DMS79 (cell line): ENCODE measurements around the gene CHCHD5.

Experiments
- DNase-seq: peaks from one replicate; lab custom pipeline; 2025; lab: John Stamatoyannopoulos, UW

The CHCHD5 gene

DNA sequence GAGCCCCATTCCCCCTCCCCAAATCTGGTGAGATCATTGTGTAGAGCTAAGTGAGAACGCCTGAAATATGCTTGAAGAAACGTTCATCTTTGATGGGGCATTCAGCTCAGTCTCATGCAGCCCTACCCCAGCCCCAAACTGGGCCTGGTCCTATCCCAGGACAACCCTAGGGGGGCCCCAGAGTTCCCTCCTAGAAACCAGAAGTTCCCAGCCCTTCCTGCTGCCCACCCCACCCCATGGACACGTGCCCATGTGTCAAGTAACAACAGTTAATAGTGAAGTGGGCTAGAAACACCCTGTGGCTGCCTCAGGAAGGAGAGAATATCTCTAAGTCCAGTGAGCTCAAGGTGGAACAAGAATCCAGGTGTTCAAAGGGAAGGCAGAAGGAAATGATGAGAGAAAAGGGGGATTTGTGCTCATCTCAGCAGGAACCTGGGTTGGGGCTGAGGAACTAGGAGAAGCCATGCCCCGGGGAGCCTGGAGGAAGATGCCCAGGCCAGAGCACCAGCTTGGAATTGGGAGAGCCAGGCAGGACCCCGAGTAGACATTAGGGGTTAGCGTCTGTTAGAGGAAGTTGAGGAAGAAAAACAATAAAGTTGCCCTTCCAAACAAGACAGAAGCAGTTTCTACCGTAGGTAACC, 41.2 kb downstream of the CHCHD5 start:
- DNase-seq, result no peak

DNA sequence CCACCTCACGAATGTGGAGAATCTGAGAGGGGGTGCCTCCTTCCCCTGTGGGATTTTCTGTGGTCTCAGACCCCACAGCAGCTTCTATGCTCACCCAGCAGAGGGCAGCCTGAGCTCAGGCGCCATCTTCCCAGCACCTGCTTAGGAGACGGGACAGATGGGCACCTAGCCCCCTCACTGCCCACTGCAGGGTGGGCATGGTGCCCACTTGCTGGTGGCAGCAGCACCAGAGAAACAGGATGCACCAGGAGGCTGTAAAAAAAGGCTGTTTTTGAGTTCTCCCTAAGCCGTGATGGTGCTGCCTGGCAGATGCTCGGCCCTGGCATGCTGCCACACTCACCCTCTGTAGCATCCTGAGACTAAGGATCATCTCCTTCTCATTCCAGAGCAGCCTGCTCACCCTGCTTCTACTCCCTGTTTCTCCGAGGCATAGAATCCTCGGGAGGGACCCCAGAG, 42.2 kb downstream of the CHCHD5 start:
- peak; percentile 46 for DNase-seq

DNA sequence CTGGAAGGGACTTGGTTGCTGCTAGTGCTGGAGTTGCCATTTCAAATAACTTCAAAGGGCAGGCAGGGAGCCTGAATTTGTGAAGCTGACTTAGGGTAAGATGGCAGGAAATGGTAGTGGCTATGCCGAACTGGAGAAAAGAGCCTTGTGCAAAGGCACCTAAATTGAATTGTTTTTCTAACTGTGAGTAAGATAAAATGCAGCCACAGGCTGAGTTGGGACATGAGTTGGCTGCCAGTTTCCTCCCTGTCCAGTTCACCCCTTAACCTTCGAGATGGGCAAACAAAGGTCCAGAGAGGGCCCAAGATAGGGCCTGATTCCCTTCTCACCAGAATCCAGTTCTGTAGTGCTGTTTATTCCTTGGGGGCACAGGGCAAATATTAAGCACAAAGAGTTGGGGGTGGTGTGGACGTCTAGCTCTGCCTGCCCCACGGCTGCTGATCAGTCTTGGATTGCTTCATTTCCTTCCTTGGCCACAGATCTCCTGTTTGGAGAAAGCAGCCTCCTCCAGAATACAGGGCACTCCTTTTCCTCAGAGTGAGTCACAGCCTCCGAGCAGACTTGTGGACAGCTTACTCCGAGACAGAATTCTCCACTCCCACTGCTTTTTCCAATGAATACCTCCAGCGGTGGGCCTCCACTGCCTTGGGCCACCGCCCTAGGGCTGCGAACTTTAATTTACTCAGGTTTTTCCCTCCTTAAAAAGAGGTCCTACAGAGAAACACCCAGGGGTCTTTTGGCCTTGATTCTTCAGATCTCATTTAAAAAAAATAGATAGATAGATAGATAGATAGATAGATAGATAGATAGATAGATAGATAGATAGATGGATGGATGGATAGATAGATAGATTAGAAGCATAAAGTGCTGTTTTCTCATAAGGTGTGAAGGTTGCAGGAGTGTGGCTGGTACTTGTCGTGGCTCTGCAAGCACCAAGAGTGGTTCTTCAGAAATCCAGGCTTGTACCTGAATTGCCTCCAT, 42.9 kb downstream of the CHCHD5 start:
- no peak for DNase-seq

DNA sequence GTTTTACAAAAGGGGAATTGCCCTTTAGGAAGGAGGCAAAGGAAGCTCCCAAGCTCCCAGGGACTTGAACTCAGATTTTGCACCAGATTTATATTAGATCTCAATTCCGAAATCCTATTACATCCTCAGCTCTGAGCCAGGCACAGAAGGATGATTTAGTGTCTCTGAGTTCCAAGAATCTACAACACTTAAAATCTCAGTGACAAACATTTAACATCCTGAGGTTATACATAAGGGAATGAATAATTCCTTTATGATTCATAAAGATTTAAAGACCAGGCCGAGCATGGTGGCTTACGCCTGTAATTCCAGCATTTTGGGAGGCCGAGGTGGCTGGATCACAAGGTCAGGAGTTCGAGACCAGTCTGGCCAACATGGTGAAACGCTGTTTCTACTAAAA, 44.8 kb downstream of the CHCHD5 start:
- no peak for DNase-seq

GRCh38 chr2:112629823-112630222, 45.4 kb downstream of the CHCHD5 start:
- DNase-seq, result no peak

GRCh38 chr2:112630268-112630667, 45.9 kb downstream of the CHCHD5 start:
- DNase-seq, result no peak

DNA sequence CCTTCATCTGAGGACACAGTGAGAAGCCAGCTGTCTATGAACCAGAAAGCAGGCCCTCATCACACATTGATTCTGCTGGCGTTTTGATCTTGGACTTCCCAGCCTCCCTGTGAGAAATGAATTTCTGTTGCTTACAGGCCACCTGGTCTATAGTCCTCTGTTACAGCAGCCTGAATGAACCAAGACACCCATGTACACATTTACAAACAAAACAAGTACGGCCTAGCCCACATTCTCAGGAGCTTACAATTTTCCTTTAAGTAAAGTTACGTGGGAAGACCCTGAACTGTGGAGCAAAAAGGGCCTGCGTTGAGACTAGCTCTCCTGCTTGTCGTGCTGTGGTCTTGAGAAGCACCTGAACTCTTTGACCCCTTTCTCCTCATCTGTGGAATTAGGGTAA, 49.3 kb downstream of the CHCHD5 start:
- no peak for DNase-seq

DNA sequence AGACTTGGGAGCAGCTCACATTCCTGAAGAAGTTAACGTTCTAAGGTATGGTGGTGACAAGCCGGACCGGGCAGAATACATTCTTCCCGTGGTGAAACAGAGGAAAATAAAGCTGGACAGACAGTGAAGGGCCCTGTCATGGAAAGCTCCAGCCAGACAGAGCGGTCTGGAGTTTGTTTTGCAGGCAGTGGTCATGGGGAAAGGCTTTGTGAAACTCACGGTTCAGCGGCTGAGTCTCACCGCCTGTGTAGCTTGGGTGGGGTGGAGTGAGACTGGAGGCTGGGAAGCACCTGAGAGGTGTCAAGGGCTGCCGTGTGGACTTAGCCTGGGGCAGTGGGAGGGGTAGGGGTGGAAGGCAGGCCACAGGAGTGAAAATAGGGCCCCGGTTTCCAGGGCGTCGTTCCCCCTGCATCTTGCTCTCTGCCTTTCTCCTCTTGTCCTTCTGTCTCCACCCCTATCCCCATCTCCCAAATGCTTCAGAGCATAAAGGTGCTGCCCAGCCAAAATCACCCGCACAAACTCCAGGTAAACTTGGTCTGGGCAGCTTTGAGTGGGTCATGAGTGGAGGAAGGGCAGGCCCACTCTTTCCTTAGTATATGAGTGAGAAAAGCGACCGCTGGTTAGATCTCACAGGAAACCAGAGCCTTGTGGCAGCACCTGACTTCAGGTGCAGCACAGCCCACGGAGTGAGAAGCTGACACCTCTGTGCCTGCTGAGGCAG, 49.9 kb downstream of the CHCHD5 start:
- no peak for DNase-seq

- no peak for DNase-seq
These were observed 50.4 kb downstream of the CHCHD5 start for GRCh38 chr2:112634874-112635157.

- DNase-seq, result no peak
These were observed 52.3 kb downstream of the CHCHD5 start for GRCh38 chr2:112636605-112637288.

GRCh38 chr2:112637289-112637660, 52.9 kb downstream of the CHCHD5 start:
- DNase-seq, result no peak
